ENCODE measurements around the gene C14orf180.

- no peak for TF ChIP-seq POLR2A (IDR thresholded peaks at IDR 0.05)
- no peak for TF ChIP-seq CTCF (IDR thresholded peaks at IDR 0.05)
- no peak for TF ChIP-seq POLR2AphosphoS5 (IDR thresholded peaks at IDR 0.05; ENCODE audit: insufficient read depth in 1 of 2, low read depth in 1 of 2)
Observed at GRCh38 chr14:104556256-104557021, 23.1 kb upstream of the C14orf180 start.
